22Rv1 (cell line): Measurements from ENCODE around the gene GRAPL.
"Not testable (repeated sequence)": the region's sequence is repeated elsewhere in the genome, so short reads cannot be mapped to it uniquely, and the experiment has no call there.

Experiments
- CTCF ChIP-seq: fragments of 450-650 bp; IDR thresholded peaks from 2 replicates; pipeline ENCODE4 v1.5.1; 2017; ENCODE audit warnings: mild to moderate bottlenecking
- ZFX ChIP-seq: fragments of 450-650 bp; IDR thresholded peaks from 2 replicates; pipeline ENCODE4 v1.6.1; 2017; ENCODE audit warnings: antibody characterized with exemption, borderline replicate concordance

GRCh38 chr17:19125289-19125688 is 2.1 kb upstream of the GRAPL start:
- not testable (repeated sequence) for TF ChIP-seq CTCF, ZFX
